GM10847 (cell line): ENCODE measurements around the gene SLC6A7.

Experiments
- POLR2A ChIP-seq: IDR thresholded peaks from 2 replicates; pipeline ENCODE4 v1.6.1; 2011; ENCODE audit not compliant: insufficient read length; ENCODE audit errors: extremely low read depth

Gene SLC6A7

GRCh38 chr5:150234576-150235499, 45.0 kb downstream of the SLC6A7 start:
- no peak for TF ChIP-seq POLR2A

GRCh38 chr5:150235500-150235854, 45.6 kb downstream of the SLC6A7 start:
- TF ChIP-seq POLR2A: no peak

- no peak for TF ChIP-seq POLR2A
Observed at GRCh38 chr5:150236313-150236712, 46.5 kb downstream of the SLC6A7 start.

- no peak for TF ChIP-seq POLR2A
Observed at GRCh38 chr5:150236981-150237754, 47.3 kb downstream of the SLC6A7 start.

GRCh38 chr5:150238646-150239045, 48.8 kb downstream of the SLC6A7 start:
- TF ChIP-seq POLR2A: no peak

- no peak for TF ChIP-seq POLR2A
Observed at GRCh38 chr5:150239099-150239793, 49.4 kb downstream of the SLC6A7 start.

GRCh38 chr5:150239794-150240122, 49.9 kb downstream of the SLC6A7 start:
- no peak for TF ChIP-seq POLR2A

GRCh38 chr5:150241298-150242160, 51.7 kb downstream of the SLC6A7 start:
- no peak for TF ChIP-seq POLR2A

- TF ChIP-seq POLR2A: no peak
Observed at GRCh38 chr5:150242251-150242894, 52.5 kb downstream of the SLC6A7 start.

GRCh38 chr5:150243590-150243989, 53.7 kb downstream of the SLC6A7 start:
- TF ChIP-seq POLR2A: no peak

GRCh38 chr5:150244209-150244608, 54.3 kb downstream of the SLC6A7 start:
- TF ChIP-seq POLR2A: no peak

- no peak for TF ChIP-seq POLR2A
Observed at GRCh38 chr5:150245111-150245789, 55.4 kb downstream of the SLC6A7 start.

GRCh38 chr5:150245808-150246207, 55.9 kb downstream of the SLC6A7 start:
- TF ChIP-seq POLR2A: no peak

- no peak for TF ChIP-seq POLR2A
Observed at GRCh38 chr5:150246429-150246828, 56.6 kb downstream of the SLC6A7 start.
